ENCODE measurements around the gene MRPS14. TPM values are rescaled to one million over a fixed set of nuclear protein-coding genes. Genes with fewer than 3 reads are reported as not detected.

Gene MRPS14
- total and polyA plus RNA-seq, 9 of the 15 experiments (the other 6 are each of a cell fraction or from before 2014, with no cell fraction given), result 38.1 to 231 (median 54.9) TPM

DNA sequence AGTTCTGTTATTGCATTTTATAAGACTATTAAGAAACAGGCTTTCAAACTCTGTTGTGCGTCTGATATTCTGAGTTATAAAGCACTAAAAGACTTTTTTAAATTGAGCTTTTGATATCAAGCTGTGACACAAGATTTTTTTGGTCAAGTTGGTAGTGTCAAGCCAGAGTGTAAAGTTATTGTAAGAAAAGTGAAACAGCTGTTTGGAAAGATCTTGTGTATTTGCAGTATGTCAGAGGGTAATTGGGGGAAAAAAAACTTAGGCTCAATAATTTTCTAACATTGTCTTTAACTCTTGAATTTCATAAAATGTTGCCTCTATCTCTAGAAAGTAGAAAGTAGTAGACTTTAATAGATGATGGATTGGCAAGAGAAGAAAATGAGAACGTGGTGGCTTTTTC, 19.7 kb downstream of the MRPS14 start (continued):
- TF ChIP-seq RBBP5 (IDR thresholded peaks at IDR 0.05; ENCODE audit: borderline replicate concordance, insufficient read depth, low read length, poor library complexity, severe bottlenecking) (no peak), DNMT1 (IDR thresholded peaks at IDR 0.05) (0 out of 2 replicates have a peak, but pooled peaks have one; percentile 49), SIN3A (IDR thresholded peaks at IDR 0.05; ENCODE audit: borderline replicate concordance in 2 of 2, control insufficient read depth in 1 of 2, low read depth in 2 of 2, low read length in 2 of 2) (no peak), ZNF449 (CRISPR knock-in tag; IDR thresholded peaks at IDR 0.05) (no peak), ETS1 (conservative IDR thresholded peaks at IDR 0.05; ENCODE audit: control insufficient read depth, low read depth, low read length) (no peak), ZNF561 (CRISPR knock-in tag; conservative IDR thresholded peaks at IDR 0.05) (no peak), TFAP4 (CRISPR knock-in tag; IDR thresholded peaks at IDR 0.05; ENCODE audit: borderline replicate concordance) (no peak; the same call in 1 of the 2 replicates), CREB3L1 (IDR thresholded peaks at IDR 0.05; ENCODE audit: borderline replicate concordance, low read depth) (no peak; the same call in 1 of the 2 replicates)
- TF ChIP-seq, protein P1, sequence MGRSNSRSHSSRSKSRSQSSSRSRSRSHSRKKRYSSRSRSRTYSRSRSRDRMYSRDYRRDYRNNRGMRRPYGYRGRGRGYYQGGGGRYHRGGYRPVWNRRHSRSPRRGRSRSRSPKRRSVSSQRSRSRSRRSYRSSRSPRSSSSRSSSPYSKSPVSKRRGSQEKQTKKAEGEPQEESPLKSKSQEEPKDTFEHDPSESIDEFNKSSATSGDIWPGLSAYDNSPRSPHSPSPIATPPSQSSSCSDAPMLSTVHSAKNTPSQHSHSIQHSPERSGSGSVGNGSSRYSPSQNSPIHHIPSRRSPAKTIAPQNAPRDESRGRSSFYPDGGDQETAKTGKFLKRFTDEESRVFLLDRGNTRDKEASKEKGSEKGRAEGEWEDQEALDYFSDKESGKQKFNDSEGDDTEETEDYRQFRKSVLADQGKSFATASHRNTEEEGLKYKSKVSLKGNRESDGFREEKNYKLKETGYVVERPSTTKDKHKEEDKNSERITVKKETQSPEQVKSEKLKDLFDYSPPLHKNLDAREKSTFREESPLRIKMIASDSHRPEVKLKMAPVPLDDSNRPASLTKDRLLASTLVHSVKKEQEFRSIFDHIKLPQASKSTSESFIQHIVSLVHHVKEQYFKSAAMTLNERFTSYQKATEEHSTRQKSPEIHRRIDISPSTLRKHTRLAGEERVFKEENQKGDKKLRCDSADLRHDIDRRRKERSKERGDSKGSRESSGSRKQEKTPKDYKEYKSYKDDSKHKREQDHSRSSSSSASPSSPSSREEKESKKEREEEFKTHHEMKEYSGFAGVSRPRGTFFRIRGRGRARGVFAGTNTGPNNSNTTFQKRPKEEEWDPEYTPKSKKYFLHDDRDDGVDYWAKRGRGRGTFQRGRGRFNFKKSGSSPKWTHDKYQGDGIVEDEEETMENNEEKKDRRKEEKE (IDR thresholded peaks at IDR 0.05; ENCODE audit: borderline replicate concordance in 1 of 2, control insufficient read depth in 1 of 2, low read depth in 2 of 2, low read length in 1 of 2), result 0 out of 4 replicates have a peak, but pooled peaks of 1 of the 2 experiments have one; percentile 55

All from K562 (cell line).